ENCODE results near the gene DHX30.

DHX30 gene

DNA sequence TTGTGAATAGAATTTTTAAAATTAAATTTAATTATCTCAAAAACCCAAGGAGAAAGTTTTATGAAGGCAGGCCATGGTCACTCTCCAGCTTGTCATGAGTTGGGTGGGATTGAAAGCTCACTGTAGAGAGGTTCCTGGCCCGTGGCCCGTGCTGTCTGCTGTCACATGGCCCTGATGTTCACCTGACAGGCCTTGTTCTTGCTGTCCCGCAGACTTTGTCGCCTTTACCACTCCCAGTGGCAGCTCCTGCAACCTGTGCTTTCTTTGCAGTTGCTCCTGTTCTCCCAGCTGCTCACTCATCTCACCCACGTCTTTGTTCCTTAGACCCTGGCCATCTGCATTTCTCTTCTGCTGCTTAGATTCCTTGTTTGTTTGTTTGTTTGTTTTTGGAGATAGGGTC, 35.6 kb downstream of the DHX30 start:
- peaks cover 26 to 80% (median 55%) of the 10 kb centered on the region in 4 experiments for H3K36me3 ChIP-seq (ENCODE audit: control insufficient read depth in 4 of 4, insufficient read depth in 4 of 4, low read length in 3 of 4)

DNA sequence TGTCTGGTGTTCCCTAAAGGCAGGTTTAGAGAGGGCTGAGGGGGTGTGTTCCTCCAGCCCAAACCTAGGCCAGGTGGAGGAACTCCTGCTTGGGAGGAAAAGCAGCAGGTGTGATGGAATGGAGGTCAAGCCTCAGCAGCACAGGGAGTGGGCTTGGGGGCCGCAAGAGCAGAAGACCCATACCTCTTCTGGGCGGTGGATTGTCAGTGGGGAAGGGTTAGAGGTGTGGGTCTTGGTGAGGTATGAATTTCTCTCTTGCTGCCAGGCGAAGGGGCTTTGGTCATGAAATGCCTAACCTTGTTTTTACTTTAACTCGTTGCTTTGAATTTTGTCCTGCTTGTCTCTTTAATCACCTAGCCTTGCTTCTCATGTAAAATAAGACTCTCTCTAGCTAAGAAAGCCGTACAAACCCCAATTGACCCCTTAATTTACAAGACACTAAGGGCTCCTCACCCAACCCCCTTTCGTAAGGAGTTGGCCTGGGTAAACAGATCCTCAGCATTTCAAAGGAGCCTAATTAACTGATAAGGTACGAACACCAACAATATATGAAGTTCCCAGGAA, 38.9 kb downstream of the DHX30 start:
- POLR2A ChIA-PET = no interaction called here
- Histone ChIP-seq H3K36me3 (ENCODE audit: control insufficient read depth in 4 of 4, insufficient read depth in 4 of 4, low read length in 3 of 4) (peaks cover 28 to 90% (median 71%) of the 10 kb centered on the region in 4 experiments), H3K27ac (ENCODE audit: insufficient read depth in 1 of 2, low read depth in 1 of 2, low read length in 2 of 2, poor library complexity in 1 of 2, severe bottlenecking in 2 of 2) (no peak overlapping the region)

More for the DNA sequence above, 35.6 kb downstream of the DHX30 start:
- Histone ChIP-seq H3K9me3 (ENCODE audit: control extremely low read depth in 1 of 5, control insufficient read depth in 4 of 5, insufficient read depth in 2 of 5, low read depth in 1 of 5, low read length in 4 of 5) (no peaks in the 10 kb centered on the region), H3K27me3 (replicated peaks in 2 of 5; ENCODE audit: control insufficient read depth in 4 of 5, insufficient read depth in 5 of 5, low read length in 4 of 5) (no peaks in the 10 kb centered on the region), H3K27ac (ENCODE audit: insufficient read depth in 1 of 2, low read depth in 1 of 2, low read length in 2 of 2, poor library complexity in 1 of 2, severe bottlenecking in 2 of 2) (no peak overlapping the region), H3K4me1 (ENCODE audit: control extremely low read depth in 1 of 4, control insufficient read depth in 4 of 4, insufficient read depth in 4 of 4, low read length in 3 of 4) (no peaks in the 10 kb centered on the region), H3K4me3 (ENCODE audit: control insufficient read depth in 1 of 7, extremely low read depth in 1 of 7, insufficient read depth in 4 of 7, low read depth in 2 of 7, low read length in 6 of 7) (no peak overlapping the region)
- ChIA-PET CTCF (interaction anchor here (0.6 to 6.0 kb wide), 14 partner anchors 9 to 319 kb away, joined by 3 to 42 read pairs (median 4); no protein-coding TSS in a partner anchor), POLR2A (no interaction called here)
- no peak for DNase-seq
- WGBS (ENCODE audit: insufficient coverage) = 100% methylated on average over 4 of the region's 5 CpGs

DNA sequence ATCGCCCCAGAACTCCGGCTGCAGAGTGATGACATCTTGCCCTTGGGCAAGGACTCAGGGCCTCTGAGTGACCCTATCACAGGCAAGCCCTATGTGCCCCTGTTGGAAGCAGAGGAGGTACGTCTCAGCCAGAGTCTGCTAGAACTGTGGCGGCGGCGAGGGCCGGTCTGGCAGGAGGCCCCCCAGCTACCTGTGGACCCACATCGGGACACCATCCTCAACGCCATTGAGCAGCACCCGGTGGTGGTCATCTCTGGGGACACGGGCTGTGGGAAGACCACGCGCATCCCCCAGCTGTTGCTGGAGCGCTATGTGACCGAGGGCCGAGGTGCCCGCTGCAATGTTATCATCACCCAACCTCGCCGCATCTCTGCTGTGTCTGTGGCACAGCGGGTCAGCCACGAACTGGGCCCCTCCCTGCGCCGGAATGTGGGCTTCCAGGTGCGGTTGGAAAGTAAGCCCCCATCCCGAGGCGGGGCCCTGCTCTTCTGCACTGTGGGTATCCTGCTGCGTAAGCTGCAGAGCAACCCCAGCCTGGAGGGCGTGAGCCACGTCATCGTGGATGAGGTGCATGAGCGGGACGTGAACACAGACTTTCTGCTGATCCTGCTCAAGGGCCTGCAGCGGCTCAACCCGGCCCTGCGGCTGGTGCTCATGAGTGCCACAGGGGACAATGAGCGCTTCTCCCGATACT, 43.4 kb downstream of the DHX30 start:
- Histone ChIP-seq H3K9me3 (ENCODE audit: control extremely low read depth in 1 of 5, control insufficient read depth in 4 of 5, insufficient read depth in 2 of 5, low read depth in 1 of 5, low read length in 4 of 5) (no peaks in the 10 kb centered on the region), H3K27ac (ENCODE audit: insufficient read depth in 1 of 2, low read depth in 1 of 2, low read length in 2 of 2, poor library complexity in 1 of 2, severe bottlenecking in 2 of 2) (no peak overlapping the region), H3K4me3 (ENCODE audit: control insufficient read depth in 1 of 7, extremely low read depth in 1 of 7, insufficient read depth in 4 of 7, low read depth in 2 of 7, low read length in 6 of 7) (no peak overlapping the region), H3K4me1 (ENCODE audit: control extremely low read depth in 1 of 4, control insufficient read depth in 4 of 4, insufficient read depth in 4 of 4, low read length in 3 of 4) (peaks cover 0 to 6% (median 0%) of the 10 kb centered on the region in 4 experiments), H3K36me3 (ENCODE audit: control insufficient read depth in 4 of 4, insufficient read depth in 4 of 4, low read length in 3 of 4) (peaks cover 30 to 98% (median 83%) of the 10 kb centered on the region in 4 experiments), H3K27me3 (replicated peaks in 2 of 5; ENCODE audit: control insufficient read depth in 4 of 5, insufficient read depth in 5 of 5, low read length in 4 of 5) (no peaks in the 10 kb centered on the region)
- WGBS (ENCODE audit: insufficient coverage) = 98% methylated on average over 37 of the region's 37 CpGs
- DNase-seq = no peak
- ChIA-PET POLR2A (no interaction called here), CTCF (interaction anchor here (1.2 kb wide), 1 partner anchor 305 kb away, joined by 4 read pairs; no protein-coding TSS in a partner anchor)

More for the DNA sequence above, 38.9 kb downstream of the DHX30 start:
- WGBS (ENCODE audit: insufficient coverage) = 97% methylated on average over 5 of the region's 7 CpGs
- Histone ChIP-seq H3K27me3 (replicated peaks in 2 of 5; ENCODE audit: control insufficient read depth in 4 of 5, insufficient read depth in 5 of 5, low read length in 4 of 5) (no peaks in the 10 kb centered on the region), H3K4me1 (ENCODE audit: control extremely low read depth in 1 of 4, control insufficient read depth in 4 of 4, insufficient read depth in 4 of 4, low read length in 3 of 4) (no peaks in the 10 kb centered on the region), H3K9me3 (ENCODE audit: control extremely low read depth in 1 of 5, control insufficient read depth in 4 of 5, insufficient read depth in 2 of 5, low read depth in 1 of 5, low read length in 4 of 5) (no peaks in the 10 kb centered on the region), H3K4me3 (ENCODE audit: control insufficient read depth in 1 of 7, extremely low read depth in 1 of 7, insufficient read depth in 4 of 7, low read depth in 2 of 7, low read length in 6 of 7) (no peak overlapping the region)
- no peak for DNase-seq
- CTCF ChIA-PET = interaction anchor here (2.0 kb wide), 1 partner anchor 8 kb away, joined by 7 read pairs; no protein-coding TSS in a partner anchor

DNA sequence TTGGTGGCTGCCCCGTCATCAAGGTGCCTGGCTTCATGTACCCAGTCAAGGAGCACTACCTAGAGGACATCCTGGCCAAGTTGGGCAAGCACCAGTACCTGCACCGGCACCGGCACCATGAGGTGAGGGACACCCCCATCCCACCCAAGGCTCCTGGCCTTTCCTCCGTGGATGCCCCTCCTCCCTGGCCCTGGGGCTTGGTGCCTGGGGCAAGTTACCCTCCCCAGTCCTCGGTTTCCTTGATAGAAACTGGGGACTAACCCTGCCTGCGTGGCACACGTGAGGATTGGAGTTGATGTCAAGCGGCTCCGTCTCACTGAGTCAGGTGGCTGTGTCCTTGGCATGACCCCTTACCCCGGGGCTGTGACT, 43.9 kb downstream of the DHX30 start:
- Histone ChIP-seq H3K4me3 (ENCODE audit: control insufficient read depth in 1 of 7, extremely low read depth in 1 of 7, insufficient read depth in 4 of 7, low read depth in 2 of 7, low read length in 6 of 7) (no peak overlapping the region), H3K4me1 (ENCODE audit: control extremely low read depth in 1 of 4, control insufficient read depth in 4 of 4, insufficient read depth in 4 of 4, low read length in 3 of 4) (peaks cover 0 to 7% (median 0%) of the 10 kb centered on the region in 4 experiments), H3K36me3 (ENCODE audit: control insufficient read depth in 4 of 4, insufficient read depth in 4 of 4, low read length in 3 of 4) (peaks cover 27 to 95% (median 81%) of the 10 kb centered on the region in 4 experiments), H3K27ac (ENCODE audit: insufficient read depth in 1 of 2, low read depth in 1 of 2, low read length in 2 of 2, poor library complexity in 1 of 2, severe bottlenecking in 2 of 2) (no peak overlapping the region), H3K27me3 (replicated peaks in 2 of 5; ENCODE audit: control insufficient read depth in 4 of 5, insufficient read depth in 5 of 5, low read length in 4 of 5) (no peaks in the 10 kb centered on the region), H3K9me3 (ENCODE audit: control extremely low read depth in 1 of 5, control insufficient read depth in 4 of 5, insufficient read depth in 2 of 5, low read depth in 1 of 5, low read length in 4 of 5) (no peaks in the 10 kb centered on the region)
- ChIA-PET CTCF (no interaction called here), POLR2A (no interaction called here)
- no peak for DNase-seq
- WGBS (ENCODE audit: insufficient coverage) = 96% methylated on average over 9 of the region's 10 CpGs

DNA sequence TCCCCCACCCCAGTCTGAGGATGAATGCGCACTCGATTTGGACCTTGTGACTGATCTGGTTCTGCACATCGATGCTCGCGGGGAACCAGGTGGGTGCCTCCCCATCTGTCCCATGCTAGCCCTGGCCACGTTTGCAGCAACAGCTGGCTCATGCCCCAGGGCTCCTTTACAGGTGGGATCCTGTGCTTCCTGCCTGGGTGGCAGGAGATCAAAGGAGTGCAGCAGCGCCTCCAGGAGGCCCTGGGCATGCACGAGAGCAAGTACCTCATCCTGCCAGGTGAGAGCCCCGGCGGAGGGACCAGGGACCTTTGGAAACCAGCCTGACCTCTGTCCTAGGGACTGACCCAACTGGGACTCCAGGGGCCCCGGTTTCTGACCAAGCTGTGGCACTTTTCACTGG, 44.3 kb downstream of the DHX30 start:
- no peaks in the 10 kb centered on the region for H3K27me3 ChIP-seq (replicated peaks in 2 of 5; ENCODE audit: control insufficient read depth in 4 of 5, insufficient read depth in 5 of 5, low read length in 4 of 5)
- H3K27ac ChIP-seq (ENCODE audit: insufficient read depth in 1 of 2, low read depth in 1 of 2, low read length in 2 of 2, poor library complexity in 1 of 2, severe bottlenecking in 2 of 2) = no peak overlapping the region
- ChIA-PET POLR2A (no interaction called here), CTCF (no interaction called here)
- H3K9me3 ChIP-seq (ENCODE audit: control extremely low read depth in 1 of 5, control insufficient read depth in 4 of 5, insufficient read depth in 2 of 5, low read depth in 1 of 5, low read length in 4 of 5) = no peaks in the 10 kb centered on the region
- no peak overlapping the region for H3K4me3 ChIP-seq (ENCODE audit: control insufficient read depth in 1 of 7, extremely low read depth in 1 of 7, insufficient read depth in 4 of 7, low read depth in 2 of 7, low read length in 6 of 7)
- peaks cover 0 to 8% (median 0%) of the 10 kb centered on the region in 4 experiments for H3K4me1 ChIP-seq (ENCODE audit: control extremely low read depth in 1 of 4, control insufficient read depth in 4 of 4, insufficient read depth in 4 of 4, low read length in 3 of 4)
- WGBS (ENCODE audit: insufficient coverage) = 95% methylated on average over 9 of the region's 11 CpGs
- H3K36me3 ChIP-seq (ENCODE audit: control insufficient read depth in 4 of 4, insufficient read depth in 4 of 4, low read length in 3 of 4) = peaks cover 26 to 95% (median 80%) of the 10 kb centered on the region in 4 experiments
- DNase-seq = no peak

DNA sequence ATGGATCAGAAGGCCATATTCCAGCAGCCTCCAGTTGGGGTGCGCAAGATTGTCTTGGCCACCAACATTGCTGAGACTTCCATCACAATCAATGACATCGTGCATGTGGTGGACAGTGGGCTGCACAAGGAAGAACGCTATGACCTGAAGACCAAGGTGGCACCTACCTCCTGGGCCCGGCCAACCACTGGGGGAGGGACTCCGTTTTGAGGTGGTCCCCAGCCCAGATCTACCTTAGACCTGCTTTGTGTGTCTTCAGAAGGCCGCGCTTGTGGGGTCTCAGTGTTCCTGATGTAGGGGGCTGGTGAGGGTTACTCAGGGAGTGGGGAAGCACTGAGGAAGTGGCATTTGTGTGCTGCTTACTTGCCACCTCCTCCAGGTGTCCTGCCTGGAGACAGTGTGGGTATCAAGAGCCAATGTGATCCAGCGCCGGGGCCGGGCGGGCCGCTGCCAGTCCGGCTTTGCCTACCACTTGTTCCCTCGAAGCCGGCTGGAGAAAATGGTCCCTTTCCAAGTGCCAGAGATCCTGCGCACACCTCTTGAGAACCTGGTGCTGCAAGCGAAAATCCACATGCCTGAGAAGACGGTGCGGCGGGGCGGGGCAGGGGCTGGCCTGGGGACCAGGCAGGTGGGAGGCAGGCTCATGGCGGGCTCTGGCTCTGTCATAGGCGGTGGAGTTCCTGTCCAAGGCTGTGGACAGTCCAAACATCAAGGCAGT, 45.0 kb downstream of the DHX30 start:
- H3K4me3 ChIP-seq (ENCODE audit: control insufficient read depth in 1 of 7, extremely low read depth in 1 of 7, insufficient read depth in 4 of 7, low read depth in 2 of 7, low read length in 6 of 7) = no peak overlapping the region
- no peaks in the 10 kb centered on the region for H3K9me3 ChIP-seq (ENCODE audit: control extremely low read depth in 1 of 5, control insufficient read depth in 4 of 5, insufficient read depth in 2 of 5, low read depth in 1 of 5, low read length in 4 of 5)
- DNase-seq = no peak
- no peak overlapping the region for H3K27ac ChIP-seq (ENCODE audit: insufficient read depth in 1 of 2, low read depth in 1 of 2, low read length in 2 of 2, poor library complexity in 1 of 2, severe bottlenecking in 2 of 2)
- CTCF ChIA-PET = interaction anchor here (1.7 kb wide), 1 partner anchor 142 kb away, joined by 4 read pairs; no protein-coding TSS in a partner anchor
- peaks cover 21 to 97% (median 80%) of the 10 kb centered on the region in 4 experiments for H3K36me3 ChIP-seq (ENCODE audit: control insufficient read depth in 4 of 4, insufficient read depth in 4 of 4, low read length in 3 of 4)
- POLR2A ChIA-PET = no interaction called here
- H3K27me3 ChIP-seq (replicated peaks in 2 of 5; ENCODE audit: control insufficient read depth in 4 of 5, insufficient read depth in 5 of 5, low read length in 4 of 5) = no peaks in the 10 kb centered on the region
- WGBS (ENCODE audit: insufficient coverage) = over 99% methylated on average over 20 of the region's 23 CpGs
- H3K4me1 ChIP-seq (ENCODE audit: control extremely low read depth in 1 of 4, control insufficient read depth in 4 of 4, insufficient read depth in 4 of 4, low read length in 3 of 4) = peaks cover 0 to 8% (median 0%) of the 10 kb centered on the region in 4 experiments

All from common myeloid progenitor, CD34-positive (primary cell).